Stomach (tissue), 9 donors: ENCODE results near the gene DCLK1. TPM values are rescaled to one million over a fixed set of nuclear protein-coding genes. Genes with fewer than 3 reads are reported as not detected.

Experiments used
- DNase-seq, 2 donors: peaks; one replicate each; pipeline versions ENCODE4 v3.0.0 to v3.0.0-alpha.2; 2013 to 2019
- H3K27ac ChIP-seq, 5 donors: fragments of 200-600 bp in 4 of 5; sonication (generic) in 4 of 5; one replicate each; pipeline ENCODE4 v1.5.1; 2013 to 2019; ENCODE audit warnings: mild to moderate bottlenecking in 1 of 5, moderate library complexity in 1 of 5
- H3K27me3 ChIP-seq, 3 donors: fragments of 200-600 bp; sonication (generic); one replicate each; pipeline ENCODE4 v1.5.1; 2017 to 2019; ENCODE audit warnings: mixed run types in 1 of 3
- H3K36me3 ChIP-seq, 4 donors: fragments of 200-600 bp; sonication (generic); 1 replicate in 3 of 4; 2 replicates in 1 of 4; pipeline ENCODE4 v1.5.1; 2016 to 2019
- H3K4me1 ChIP-seq, 4 donors: fragments of 200-600 bp; sonication (generic); one replicate each; pipeline ENCODE4 v1.5.1; 2016 to 2019
- H3K4me3 ChIP-seq, 4 donors: fragments of 200-600 bp; sonication (generic) in 3 of 4; one replicate each; pipeline ENCODE4 v1.5.1; 2016 to 2019; ENCODE audit warnings: mild to moderate bottlenecking in 1 of 4
- H3K9me3 ChIP-seq, 4 donors: fragments of 200-600 bp; sonication (generic); one replicate each; pipeline ENCODE4 v1.5.1; 2016 to 2019
- EP300 ChIP-seq: sonication (generic); formaldehyde crosslinking; IDR thresholded peaks from one replicate; pipeline ENCODE4 v1.6.1; 2017; ENCODE audit warnings: antibody characterized with exemption
- POLR2A ChIP-seq, 4 donors: fragments of 450-650 bp; IDR thresholded peaks; one replicate each; pipeline ENCODE4 v1.6.1; 2016; ENCODE audit warnings: antibody characterized with exemption in 4 of 4, control low read depth in 2 of 4, mild to moderate bottlenecking in 1 of 4, moderate library complexity in 1 of 4
- POLR2AphosphoS5 ChIP-seq, 3 donors: sonication (generic); formaldehyde crosslinking; IDR thresholded peaks; one replicate each; pipeline ENCODE4 v1.6.1; 2016; ENCODE audit warnings: antibody characterized with exemption in 3 of 3
- WGBS, 5 donors: extraction: QIAGEN DNeasy Blood & Tissue Kit in 3 of 5; methylation state at CpG; one replicate each; pipeline versions ENCODE4 v1.1.5 to v1.1.7; 2013 to 2018; 5-methylcytosine and 5-hydroxymethylcytosine counted together
- intact Hi-C: fragments of 100-400 bp; cut with DNase I; formaldehyde crosslinking; loops from one replicate; pipeline ENCODE4 v1.15.1; 2023; ENCODE audit warnings: low total_unique reads
- polyA plus RNA-seq, 3 donors: library from polyadenylated mRNA; stranded (reverse); fragments of 200-250 nt; gene quantifications; one replicate each; pipeline ENCODE4 v1.2.3, GENCODE V29; 2013
- total RNA-seq, 5 donors: library from RNA; depleted of rRNA; stranded (reverse); fragments of >200 nt; gene quantifications; one replicate each; pipeline versions ENCODE4 v1.1.0 to v1.2.3, GENCODE V29; 2014 to 2016
- TF ChIP-seq, protein P1 (sequence below), 7 experiments: fragments of 450-650 bp in 4 of 7; fragments of 200-600 bp in 3 of 7; sonication (generic) in 3 of 7; IDR thresholded peaks; one replicate each; pipeline ENCODE4 v1.5.1; 2016 to 2019; ENCODE audit warnings: antibody characterized with exemption in 7 of 7, control low read depth in 2 of 7, mild to moderate bottlenecking in 1 of 7
- donor health status: healthy with polysubstance abuse.
- donor health status: Bipolar disorder and iron deficiency.
- donor health status: healthy.

Gene DCLK1
- total and polyA plus RNA-seq, 8 donors = 0.68 to 36.7 (median 4.1) TPM

DNA sequence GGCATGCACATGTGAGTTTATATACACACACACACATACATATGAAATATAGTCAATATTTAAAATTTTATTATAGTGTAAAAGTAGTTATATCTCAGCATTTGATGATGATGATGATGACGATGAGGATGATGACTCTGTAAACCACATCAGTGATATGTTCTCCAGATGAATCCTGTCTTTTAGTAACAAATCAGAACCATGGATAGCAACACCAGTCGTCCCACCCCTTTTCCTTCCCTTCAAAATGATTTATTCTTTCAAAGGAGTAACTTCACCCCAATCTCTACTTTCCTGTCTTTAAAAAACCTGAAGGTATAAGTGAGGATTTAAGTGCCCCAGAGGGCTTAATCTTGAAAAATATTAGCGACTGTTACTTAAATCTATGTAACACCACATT, 74.1 kb downstream of the DCLK1 start:
- Histone ChIP-seq H3K36me3 (no peaks in the 10 kb centered on the region), H3K4me1 (peaks cover 0 to 24% (median 9%) of the 10 kb centered on the region in 4 donors), H3K27ac (no peak overlapping the region), H3K9me3 (no peaks in the 10 kb centered on the region), H3K27me3 (no peaks in the 10 kb centered on the region), H3K4me3 (no peak overlapping the region)
- no peak for TF ChIP-seq POLR2A (IDR thresholded peaks at IDR 0.05)
- TF ChIP-seq POLR2AphosphoS5 (IDR thresholded peaks at IDR 0.05) = no peak
- TF ChIP-seq, protein P1, sequence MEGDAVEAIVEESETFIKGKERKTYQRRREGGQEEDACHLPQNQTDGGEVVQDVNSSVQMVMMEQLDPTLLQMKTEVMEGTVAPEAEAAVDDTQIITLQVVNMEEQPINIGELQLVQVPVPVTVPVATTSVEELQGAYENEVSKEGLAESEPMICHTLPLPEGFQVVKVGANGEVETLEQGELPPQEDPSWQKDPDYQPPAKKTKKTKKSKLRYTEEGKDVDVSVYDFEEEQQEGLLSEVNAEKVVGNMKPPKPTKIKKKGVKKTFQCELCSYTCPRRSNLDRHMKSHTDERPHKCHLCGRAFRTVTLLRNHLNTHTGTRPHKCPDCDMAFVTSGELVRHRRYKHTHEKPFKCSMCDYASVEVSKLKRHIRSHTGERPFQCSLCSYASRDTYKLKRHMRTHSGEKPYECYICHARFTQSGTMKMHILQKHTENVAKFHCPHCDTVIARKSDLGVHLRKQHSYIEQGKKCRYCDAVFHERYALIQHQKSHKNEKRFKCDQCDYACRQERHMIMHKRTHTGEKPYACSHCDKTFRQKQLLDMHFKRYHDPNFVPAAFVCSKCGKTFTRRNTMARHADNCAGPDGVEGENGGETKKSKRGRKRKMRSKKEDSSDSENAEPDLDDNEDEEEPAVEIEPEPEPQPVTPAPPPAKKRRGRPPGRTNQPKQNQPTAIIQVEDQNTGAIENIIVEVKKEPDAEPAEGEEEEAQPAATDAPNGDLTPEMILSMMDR (IDR thresholded peaks at IDR 0.05) = no peak
- no peak for TF ChIP-seq EP300
- intact Hi-C loops = no loop called here
- peak in 1 of 2 donors; percentile 35 for DNase-seq
- 53 to 58% (median 56%) methylated on average over 3 of the region's 3 CpGs for WGBS, 5 donors

DNA sequence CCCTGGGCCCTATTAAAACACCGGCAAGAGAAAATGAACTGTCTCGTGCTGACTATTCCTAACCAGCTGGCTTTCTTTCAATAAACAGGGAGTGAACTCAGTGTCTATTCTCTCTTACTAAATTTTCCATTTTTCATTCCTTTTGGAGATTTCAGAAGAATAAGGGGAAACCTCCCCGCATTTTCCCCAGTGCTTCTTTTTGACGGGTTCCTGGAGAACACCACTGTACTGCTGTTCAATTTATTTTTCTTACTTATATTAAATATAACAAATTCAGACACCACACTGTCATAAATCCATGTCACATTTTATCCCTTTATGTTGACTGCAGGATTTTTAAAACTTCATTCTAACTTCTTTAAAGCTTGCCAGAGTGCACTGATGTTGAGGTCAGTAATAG, 75.8 kb downstream of the DCLK1 start:
- 65 to 79% (median 69%) methylated on average over 4 of the region's 4 CpGs for WGBS, 5 donors
- peak in 1 of 2 donors; percentile 65 for DNase-seq
- no peaks in the 10 kb centered on the region for H3K27me3 ChIP-seq
- intact Hi-C loops = no loop called here
- peaks cover 0 to 8% (median 0%) of the 10 kb centered on the region in 4 donors for H3K4me1 ChIP-seq
- H3K36me3 ChIP-seq = no peaks in the 10 kb centered on the region
- no peak overlapping the region for H3K4me3 ChIP-seq
- TF ChIP-seq POLR2A (IDR thresholded peaks at IDR 0.05) (no peak), EP300 (no peak), POLR2AphosphoS5 (IDR thresholded peaks at IDR 0.05) (no peak)
- TF ChIP-seq, protein P1 (IDR thresholded peaks at IDR 0.05) = no peak
- no peak overlapping the region for H3K27ac ChIP-seq
- no peaks in the 10 kb centered on the region for H3K9me3 ChIP-seq

- intact Hi-C loops = no loop called here
- H3K4me1 ChIP-seq = peaks cover 0 to 2% (median 0%) of the 10 kb centered on the region in 4 donors
- WGBS, 5 donors = 71 to 79% (median 73%) methylated on average over 2 of the region's 2 CpGs
- no peak for DNase-seq
- H3K36me3 ChIP-seq = no peaks in the 10 kb centered on the region
- H3K9me3 ChIP-seq = no peaks in the 10 kb centered on the region
- H3K4me3 ChIP-seq = no peak overlapping the region
- no peak overlapping the region for H3K27ac ChIP-seq
- no peak for TF ChIP-seq EP300
- TF ChIP-seq, protein P1 (IDR thresholded peaks at IDR 0.05) = no peak
- no peak for TF ChIP-seq POLR2A (IDR thresholded peaks at IDR 0.05)
- TF ChIP-seq POLR2AphosphoS5 (IDR thresholded peaks at IDR 0.05) = no peak
- H3K27me3 ChIP-seq = no peaks in the 10 kb centered on the region
Measured at GRCh38 chr13:36054041-36054440, 77.1 kb downstream of the DCLK1 start.

DNA sequence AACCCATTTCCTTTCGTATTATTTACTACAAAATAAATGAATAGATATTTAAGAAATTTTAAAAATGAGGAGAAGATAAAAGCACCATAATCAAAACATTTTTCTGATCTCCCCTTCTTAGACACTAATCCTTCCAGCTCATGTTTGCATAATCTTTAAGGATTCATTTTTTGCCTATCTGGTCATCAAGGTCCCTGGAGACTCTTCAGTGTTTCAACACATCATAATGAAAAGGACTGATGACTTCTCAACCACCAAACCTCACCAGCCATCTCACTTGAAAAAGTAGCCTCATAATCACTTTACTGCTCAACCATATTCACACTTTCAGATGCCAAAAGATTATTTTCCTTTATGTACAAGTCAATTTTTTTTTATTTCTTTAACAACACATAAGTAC, 80.1 kb downstream of the DCLK1 start:
- intact Hi-C loops = no loop called here
- H3K4me1 ChIP-seq = peaks cover 0 to 4% (median 0%) of the 10 kb centered on the region in 4 donors
- TF ChIP-seq POLR2A (IDR thresholded peaks at IDR 0.05) (no peak), POLR2AphosphoS5 (IDR thresholded peaks at IDR 0.05) (no peak)
- TF ChIP-seq, protein P1 (IDR thresholded peaks at IDR 0.05) = no peak
- DNase-seq = no peak
- 66 to 88% (median 80%) methylated on average over 1 of the region's 1 CpG for WGBS, 5 donors
- no peak overlapping the region for H3K4me3 ChIP-seq
- H3K27ac ChIP-seq = no peak overlapping the region
- H3K27me3 ChIP-seq = no peaks in the 10 kb centered on the region
- no peaks in the 10 kb centered on the region for H3K9me3 ChIP-seq
- no peaks in the 10 kb centered on the region for H3K36me3 ChIP-seq
